PC-3 (cell line): ENCODE measurements around the gene CNPY3. TPM values are rescaled to one million over a fixed set of nuclear protein-coding genes. Genes with fewer than 3 reads are reported as not detected.

Source experiments
- ATAC-seq: fragments of 200-7000 bp; cut with Tn5 transposase; 2 replicates; pipeline ENCODE4 v1.9.1; 2020; ENCODE audit warnings: mild to moderate bottlenecking, moderate library complexity
- BruUV-seq: library from RNA; stranded (reverse); fragments of 400-500 nt; replicated peaks from 2 replicates; lab custom pipeline; 2021; lab: Mats Ljungman, UMichigan
- CTCF ChIA-PET: fragments of 300-600 bp; sonication (Branson Sonifier 250); formaldehyde crosslinking; loops from one replicate; lab custom pipeline; 2022; ENCODE audit warnings: antibody characterized with exemption; lab: Charles Lee
- POLR2A ChIA-PET: fragments of 300-600 bp; sonication (Branson Sonifier 250); formaldehyde crosslinking; loops from one replicate; lab custom pipeline; 2022; ENCODE audit warnings: antibody characterized with exemption; ENCODE audit not compliant: unreplicated experiment; lab: Charles Lee
- DNase-seq: peaks from one replicate; pipeline ENCODE4 v3.0.0-alpha.2; 2015
- H2AFZ ChIP-seq: fragments of 300-600 bp; sonication (generic); 2 replicates; pipeline ENCODE4 v1.6.0; 2016; ENCODE audit warnings: antibody characterized with exemption, low read length
- H3F3A ChIP-seq: fragments of 300-600 bp; sonication (generic); one replicate; pipeline ENCODE4 v1.6.0; 2017; ENCODE audit warnings: antibody characterized with exemption, low read length, control low read depth, mild to moderate bottlenecking; ENCODE audit not compliant: unreplicated experiment
- H3K27ac ChIP-seq: fragments of 300-600 bp; sonication (generic); 2 replicates; pipeline ENCODE4 v1.5.1; 2016; ENCODE audit warnings: mild to moderate bottlenecking, low read length
- H3K27me3 ChIP-seq: fragments of 300-600 bp; sonication (generic); 2 replicates; pipeline ENCODE4 v1.6.1; 2016; ENCODE audit warnings: low read length, mixed read lengths
- H3K36me3 ChIP-seq: fragments of 300-600 bp; sonication (generic); 2 replicates; pipeline ENCODE4 v1.6.1; 2016; ENCODE audit warnings: low read depth, mixed run types, low read length, mixed read lengths
- H3K4me1 ChIP-seq: fragments of 300-600 bp; sonication (generic); 2 replicates; pipeline ENCODE4 v1.5.1; 2016; ENCODE audit warnings: low read length; ENCODE audit not compliant: insufficient read depth
- H3K4me2 ChIP-seq: fragments of 300-600 bp; sonication (generic); 2 replicates; pipeline ENCODE4 v1.6.0; 2016; ENCODE audit warnings: low read length
- H3K4me3 ChIP-seq: fragments of 300-600 bp; sonication (generic); 2 replicates; pipeline ENCODE4 v1.5.1; 2016; ENCODE audit warnings: mild to moderate bottlenecking, low read length, mixed read lengths
- H3K79me2 ChIP-seq: fragments of 300-600 bp; sonication (generic); 2 replicates; pipeline ENCODE4 v1.6.1; 2017; ENCODE audit warnings: low read length, mixed read lengths
- H3K9ac ChIP-seq: fragments of 300-600 bp; sonication (generic); 2 replicates; pipeline ENCODE4 v1.6.0; 2016; ENCODE audit warnings: mild to moderate bottlenecking, low read length
- H3K9me2 ChIP-seq: fragments of 300-600 bp; sonication (generic); replicated peaks from 2 replicates; pipeline ENCODE4 v1.6.1; 2016; ENCODE audit warnings: mixed run types, low read length, mixed read lengths
- H3K9me3 ChIP-seq: fragments of 300-600 bp; sonication (generic); 2 replicates; pipeline ENCODE4 v1.6.1; 2016; ENCODE audit warnings: low read length, mixed read lengths
- H4K20me1 ChIP-seq: fragments of 300-600 bp; sonication (generic); 2 replicates; pipeline ENCODE4 v1.6.1; 2016; ENCODE audit warnings: low read length, mixed read lengths
- EZH2 ChIP-seq: fragments of 300-600 bp; sonication (generic); IDR thresholded peaks from one replicate; pipeline ENCODE4 v1.6.1; 2017; ENCODE audit warnings: antibody characterized with exemption, mild to moderate bottlenecking, low read length; ENCODE audit not compliant: unreplicated experiment
- EZH2phosphoT487 ChIP-seq: fragments of 300-600 bp; sonication (generic); IDR thresholded peaks from 2 replicates; pipeline ENCODE4 v1.6.1; 2018; ENCODE audit warnings: mild to moderate bottlenecking, antibody characterized with exemption, low read length, borderline replicate concordance
- intact Hi-C: fragments of 100-400 bp; cut with micrococcal nuclease; formaldehyde crosslinking; loops from 2 replicates; pipeline ENCODE4 v1.9.0; 2023
- total RNA-seq: library from RNA; depleted of rRNA; stranded (reverse); fragments of >200 nt; gene quantifications from 2 replicates; pipeline ENCODE4 v1.2.3, GENCODE V29; 2014
- TF ChIP-seq, protein P1 (sequence below): fragments of 300-600 bp; sonication (generic); conservative IDR thresholded peaks from 2 replicates; pipeline ENCODE4 v1.5.1; 2017; ENCODE audit warnings: antibody characterized with exemption, low read depth, mild to moderate bottlenecking, low read length

The CNPY3 gene
- total RNA-seq, 1 experiment from 2014 or later = 37.5 TPM

DNA sequence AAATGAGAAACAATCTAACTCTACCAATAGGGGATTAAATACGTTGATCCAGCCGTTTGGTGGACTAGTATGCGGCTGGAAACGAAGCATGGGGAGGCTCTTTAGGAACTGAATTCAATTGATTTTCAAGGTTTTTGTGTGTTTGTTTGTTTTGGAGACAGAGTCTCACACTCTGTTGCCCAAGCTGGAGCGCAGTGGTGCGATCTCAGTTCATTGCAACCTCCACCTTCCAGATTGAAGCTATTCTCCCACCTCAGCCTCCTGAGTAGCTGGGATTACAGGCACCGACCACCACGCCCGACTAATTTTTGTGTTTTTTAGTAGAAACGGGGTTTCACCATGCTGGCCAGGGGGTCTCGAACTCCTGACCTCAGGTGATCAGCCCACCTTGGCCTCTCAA, 7.1 kb downstream of the CNPY3 start:
- POLR2A ChIA-PET = no interaction called here
- no peak overlapping the region for H2AFZ ChIP-seq
- H3K9me3 ChIP-seq = no peaks in the 10 kb centered on the region
- DNase-seq (no peak), ATAC-seq (no peak)
- peaks cover 21% of the 10 kb centered on the region; the same call in 1 of the 2 replicates for H3K36me3 ChIP-seq
- H3K9me2 ChIP-seq = no peaks in the 10 kb centered on the region
- H3K79me2 ChIP-seq = peaks cover 26% of the 10 kb centered on the region
- no peaks in the 10 kb centered on the region for H4K20me1 ChIP-seq
- intact Hi-C loops = no loop called here
- no TSS peak for BruUV-seq
- H3F3A ChIP-seq = no peaks in the 10 kb centered on the region
- no peaks in the 10 kb centered on the region; the same call in 1 of the 2 replicates for H3K4me1 ChIP-seq
- H3K27me3 ChIP-seq = no peaks in the 10 kb centered on the region
- H3K27ac ChIP-seq = no peak overlapping the region
- H3K4me2 ChIP-seq = no peak overlapping the region
- no peak overlapping the region for H3K9ac ChIP-seq
- TF ChIP-seq, protein P1, sequence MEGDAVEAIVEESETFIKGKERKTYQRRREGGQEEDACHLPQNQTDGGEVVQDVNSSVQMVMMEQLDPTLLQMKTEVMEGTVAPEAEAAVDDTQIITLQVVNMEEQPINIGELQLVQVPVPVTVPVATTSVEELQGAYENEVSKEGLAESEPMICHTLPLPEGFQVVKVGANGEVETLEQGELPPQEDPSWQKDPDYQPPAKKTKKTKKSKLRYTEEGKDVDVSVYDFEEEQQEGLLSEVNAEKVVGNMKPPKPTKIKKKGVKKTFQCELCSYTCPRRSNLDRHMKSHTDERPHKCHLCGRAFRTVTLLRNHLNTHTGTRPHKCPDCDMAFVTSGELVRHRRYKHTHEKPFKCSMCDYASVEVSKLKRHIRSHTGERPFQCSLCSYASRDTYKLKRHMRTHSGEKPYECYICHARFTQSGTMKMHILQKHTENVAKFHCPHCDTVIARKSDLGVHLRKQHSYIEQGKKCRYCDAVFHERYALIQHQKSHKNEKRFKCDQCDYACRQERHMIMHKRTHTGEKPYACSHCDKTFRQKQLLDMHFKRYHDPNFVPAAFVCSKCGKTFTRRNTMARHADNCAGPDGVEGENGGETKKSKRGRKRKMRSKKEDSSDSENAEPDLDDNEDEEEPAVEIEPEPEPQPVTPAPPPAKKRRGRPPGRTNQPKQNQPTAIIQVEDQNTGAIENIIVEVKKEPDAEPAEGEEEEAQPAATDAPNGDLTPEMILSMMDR = no peak
- TF ChIP-seq EZH2 = no peak
- no peak for TF ChIP-seq EZH2phosphoT487
- CTCF ChIA-PET = no interaction called here
- no peak overlapping the region for H3K4me3 ChIP-seq

DNA sequence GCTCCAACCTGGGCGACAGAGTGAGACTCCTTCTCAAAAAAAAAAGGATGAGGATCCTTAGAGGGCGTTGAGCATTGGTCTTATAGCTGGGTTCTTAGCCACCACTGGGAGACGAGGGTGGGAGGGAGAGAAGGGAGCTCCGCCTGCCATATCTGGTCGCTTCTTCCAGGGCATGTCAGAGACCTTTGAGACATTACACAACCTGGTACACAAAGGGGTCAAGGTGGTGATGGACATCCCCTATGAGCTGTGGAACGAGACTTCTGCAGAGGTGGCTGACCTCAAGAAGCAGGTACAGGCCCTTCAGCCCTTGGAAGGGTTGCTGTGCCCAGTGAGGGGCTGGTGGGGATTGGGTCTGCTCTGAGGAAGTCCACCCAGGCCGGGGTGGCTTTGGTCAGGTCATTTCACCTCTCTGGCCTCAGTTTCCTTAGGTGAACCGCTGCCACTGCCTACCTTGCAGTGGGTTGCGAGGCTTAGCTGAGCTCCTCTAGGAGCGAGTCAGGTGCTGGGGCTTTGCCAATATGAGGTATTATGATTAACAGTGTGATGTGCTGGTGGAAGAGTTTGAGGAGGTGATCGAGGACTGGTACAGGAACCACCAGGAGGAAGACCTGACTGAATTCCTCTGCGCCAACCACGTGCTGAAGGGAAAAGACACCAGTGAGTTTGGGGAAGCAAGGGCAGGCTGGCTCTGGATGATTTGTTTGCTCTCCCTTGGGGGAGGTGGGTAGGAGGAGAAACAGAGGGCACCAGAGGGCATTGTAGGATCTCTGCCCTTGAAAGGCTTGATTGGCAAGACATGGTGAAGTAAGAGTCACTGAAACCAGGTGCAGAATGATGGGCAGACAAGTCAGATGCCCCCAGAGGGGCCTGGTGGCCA, 8.5 kb downstream of the CNPY3 start:
- Histone ChIP-seq H3K27me3 (no peaks in the 10 kb centered on the region), H3K9ac (no peak overlapping the region), H3K27ac (no peak overlapping the region), H3K9me3 (no peaks in the 10 kb centered on the region), H3K4me2 (no peak overlapping the region), H3F3A (no peaks in the 10 kb centered on the region), H2AFZ (no peak overlapping the region), H3K4me3 (no peak overlapping the region), H3K36me3 (peaks cover 21% of the 10 kb centered on the region; the same call in 1 of the 2 replicates), H3K9me2 (no peaks in the 10 kb centered on the region), H3K4me1 (no peaks in the 10 kb centered on the region; the same call in 1 of the 2 replicates), H4K20me1 (no peaks in the 10 kb centered on the region), H3K79me2 (peaks cover 13% of the 10 kb centered on the region)
- intact Hi-C loops = no loop called here
- ATAC-seq (peak; percentile 78), DNase-seq (peak; percentile 60)
- POLR2A ChIA-PET = interaction anchor here (0.5 to 0.7 kb wide), 2 partner anchors 8 to 76 kb away, joined by 3 to 9 read pairs; partner anchors contain the start of genes CNPY3 and KLHDC3
- TF ChIP-seq EZH2 = no peak
- no peak for TF ChIP-seq EZH2phosphoT487
- TF ChIP-seq, protein P1 = no peak
- CTCF ChIA-PET = no interaction called here
- BruUV-seq = no TSS peak

DNA sequence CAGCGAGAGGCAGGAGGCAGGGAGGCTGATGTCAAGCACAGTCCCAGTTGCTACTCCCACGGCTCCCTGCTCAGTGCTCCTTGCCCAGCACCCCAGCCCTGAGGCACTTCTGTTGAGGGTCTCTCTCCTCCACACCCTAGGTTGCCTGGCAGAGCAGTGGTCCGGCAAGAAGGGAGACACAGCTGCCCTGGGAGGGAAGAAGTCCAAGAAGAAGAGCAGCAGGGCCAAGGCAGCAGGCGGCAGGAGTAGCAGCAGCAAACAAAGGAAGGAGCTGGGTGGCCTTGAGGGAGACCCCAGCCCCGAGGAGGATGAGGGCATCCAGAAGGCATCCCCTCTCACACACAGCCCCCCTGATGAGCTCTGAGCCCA, 9.1 kb downstream of the CNPY3 start:
- CTCF ChIA-PET = no interaction called here
- BruUV-seq = no TSS peak
- Histone ChIP-seq H4K20me1 (no peaks in the 10 kb centered on the region), H3F3A (no peaks in the 10 kb centered on the region), H3K27ac (no peak overlapping the region), H3K4me3 (no peak overlapping the region), H3K9me2 (no peaks in the 10 kb centered on the region), H3K36me3 (peaks cover 21% of the 10 kb centered on the region; the same call in 1 of the 2 replicates), H3K79me2 (peaks cover 8% of the 10 kb centered on the region; the same call in 1 of the 2 replicates), H3K9ac (no peak overlapping the region), H3K4me1 (no peaks in the 10 kb centered on the region; the same call in 1 of the 2 replicates), H3K27me3 (no peaks in the 10 kb centered on the region), H3K9me3 (no peaks in the 10 kb centered on the region), H2AFZ (no peak overlapping the region), H3K4me2 (no peak overlapping the region)
- POLR2A ChIA-PET = no interaction called here
- no peak for DNase-seq
- no peak for ATAC-seq
- TF ChIP-seq, protein P1 = no peak
- TF ChIP-seq EZH2phosphoT487 (no peak), EZH2 (no peak)
- intact Hi-C loops = no loop called here
